Fibroblast of lung (primary cell): ENCODE measurements around the gene TUBB3.

Experiments
- CTCF ChIP-seq, 2 donors: IDR thresholded peaks in 1 of 2; conservative IDR thresholded peaks in 1 of 2; 1 replicate in 1 of 2; 2 replicates in 1 of 2; pipeline ENCODE4 v1.5.1; 2011 to 2012; ENCODE audit warnings: low read length in 2 of 2, control low read depth in 1 of 2, inconsistent platforms in 1 of 2, low read depth in 1 of 2, mild to moderate bottlenecking in 1 of 2
- EZH2 ChIP-seq: IDR thresholded peaks from 2 replicates; pipeline ENCODE4 v1.5.1; 2012; ENCODE audit warnings: low read length, control low read depth, mild to moderate bottlenecking; ENCODE audit errors: missing control alignments

GRCh38 chr16:89944773-89945172, 21.6 kb downstream of the TUBB3 start:
- TF ChIP-seq CTCF (conservative IDR thresholded peaks at IDR 0.05 in 1 of 2, IDR thresholded peaks at IDR 0.05 in 1 of 2; ENCODE audit: low read depth in 1 of 2, low read length in 2 of 2) (no peak), EZH2 (no peak)
